SK-N-SH (cell line): ENCODE measurements around the gene CSTF3. TPM values are rescaled to one million over a fixed set of nuclear protein-coding genes. Genes with fewer than 3 reads are reported as not detected.

ENCODE experiments used
- CTCF ChIA-PET: fragments of 300-600, 350-600 bp; formaldehyde crosslinking; extraction: SDS; loops from one replicate; lab custom pipeline; 2021; lab: Yijun Ruan, JAX
- POLR2A ChIA-PET: fragments of 350-600 bp; sonication (Branson Sonifier 250); formaldehyde crosslinking; extraction: SDS; loops from one replicate; lab custom pipeline; 2020; ENCODE audit warnings: antibody characterized with exemption, inconsistent platforms; lab: Yijun Ruan, JAX
- DNase-seq: peaks from one replicate; pipeline ENCODE4 v3.0.0; 2012
- H2AFZ ChIP-seq: fragments of 200-600 bp; sonication (generic); 2 replicates; pipeline ENCODE4 v1.8.1; 2016; ENCODE audit warnings: antibody characterized with exemption, mild to moderate bottlenecking, low read depth
- H3F3A ChIP-seq: fragments of 200-600 bp; sonication (generic); replicated peaks from 2 replicates; pipeline ENCODE3; 2016; ENCODE audit warnings: antibody characterized with exemption, mild to moderate bottlenecking; ENCODE audit not compliant: insufficient read depth
- H3K27ac ChIP-seq, 2 experiments: fragments of 200-500 bp in 1 of 2; fragments of 200-600 bp in 1 of 2; sonication (Bioruptor generic) in 1 of 2; sonication (generic), shearing (Covaris generic) in 1 of 2; 2 replicates each; pipeline versions ENCODE4 v1.5.1 to v1.6.1; 2014 to 2016; ENCODE audit warnings: low read depth in 2 of 2, inconsistent platforms in 1 of 2, low read length in 1 of 2, mild to moderate bottlenecking in 1 of 2, mixed read lengths in 1 of 2
- H3K27me3 ChIP-seq: fragments of 200-600 bp; sonication (generic), shearing (Covaris generic); 2 replicates; pipeline ENCODE4 v1.6.1; 2016; ENCODE audit warnings: mixed run types; ENCODE audit not compliant: insufficient read depth
- H3K36me3 ChIP-seq, 2 experiments: fragments of 200-500 bp in 1 of 2; fragments of 200-600 bp in 1 of 2; sonication (Bioruptor generic) in 1 of 2; sonication (generic) in 1 of 2; replicated peaks in 1 of 2; 2 replicates each; pipeline versions ENCODE3 to v1.5.1; 2014 to 2016; ENCODE audit warnings: low read length in 1 of 2, mild to moderate bottlenecking in 1 of 2; ENCODE audit not compliant: insufficient read depth in 2 of 2, control insufficient read depth in 1 of 2
- H3K4me1 ChIP-seq, 2 experiments: fragments of 200-500 bp in 1 of 2; fragments of 200-600 bp in 1 of 2; sonication (Bioruptor generic) in 1 of 2; sonication (generic), shearing (Covaris generic) in 1 of 2; 2 replicates each; pipeline versions ENCODE4 v1.5.1 to v1.6.1; 2014 to 2016; ENCODE audit warnings: low read depth in 1 of 2, low read length in 1 of 2, mixed run types in 1 of 2; ENCODE audit not compliant: insufficient read depth in 2 of 2, control insufficient read depth in 1 of 2
- H3K4me2 ChIP-seq: fragments of 200-600 bp; sonication (generic), shearing (Covaris generic); 2 replicates; pipeline ENCODE4 v1.6.1; 2017; ENCODE audit warnings: mixed run types
- H3K4me3 ChIP-seq, 2 experiments: fragments of 200-500 bp in 1 of 2; fragments of 200-600 bp in 1 of 2; sonication (Bioruptor generic) in 1 of 2; sonication (generic), shearing (Covaris generic) in 1 of 2; 2 replicates each; pipeline versions ENCODE4 v1.5.1 to v1.8.1; 2014 to 2016; ENCODE audit warnings: low read depth in 2 of 2, inconsistent platforms in 1 of 2, low read length in 1 of 2, mild to moderate bottlenecking in 1 of 2, mixed read lengths in 1 of 2, moderate library complexity in 1 of 2
- H3K79me2 ChIP-seq: fragments of 200-600 bp; sonication (generic); 2 replicates; pipeline ENCODE4 v1.8.1; 2017; ENCODE audit warnings: mild to moderate bottlenecking; ENCODE audit not compliant: insufficient read depth
- H3K9ac ChIP-seq: fragments of 200-600 bp; sonication (generic); 2 replicates; pipeline ENCODE4 v1.6.1; 2017; ENCODE audit warnings: mixed run types
- H3K9me2 ChIP-seq: fragments of 200-600 bp; sonication (generic); 2 replicates; pipeline ENCODE4 v1.6.1; 2017; ENCODE audit warnings: mixed run types
- H3K9me3 ChIP-seq: fragments of 200-600 bp; sonication (generic); 2 replicates; pipeline ENCODE4 v1.6.1; 2017; ENCODE audit warnings: mixed run types, mild to moderate bottlenecking, moderate library complexity
- H4K20me1 ChIP-seq: fragments of 200-600 bp; sonication (generic); 2 replicates; pipeline ENCODE4 v1.6.1; 2017; ENCODE audit warnings: mild to moderate bottlenecking, mixed run types; ENCODE audit not compliant: insufficient read depth
- CHD2 ChIP-seq: fragments of 150-350 bp; IDR thresholded peaks from 2 replicates; pipeline ENCODE4 v1.6.1; 2018; ENCODE audit warnings: low read length; ENCODE audit not compliant: partially characterized antibody
- EP300 ChIP-seq, 2 experiments: IDR thresholded peaks; 2 replicates each; pipeline versions ENCODE4 v1.4.0 to v1.6.1; 2012; ENCODE audit warnings: borderline replicate concordance in 1 of 2, low read depth in 1 of 2, low read length in 1 of 2
- FOXJ3 ChIP-seq: sonication (generic); formaldehyde crosslinking; IDR thresholded peaks from 2 replicates; pipeline ENCODE4 v1.5.1; 2020; ENCODE audit warnings: mild to moderate bottlenecking, missing genetic modification reagents
- FOXM1 ChIP-seq: IDR thresholded peaks from 2 replicates; pipeline ENCODE4 v1.4.0; 2012; ENCODE audit warnings: low read depth, mild to moderate bottlenecking
- IRF3 ChIP-seq: fragments of 150-350 bp; IDR thresholded peaks from 2 replicates; pipeline ENCODE4 v1.6.1; 2016; ENCODE audit warnings: mild to moderate bottlenecking, low read depth, low read length
- MEF2A ChIP-seq: IDR thresholded peaks from 2 replicates; pipeline ENCODE4 v1.4.0; 2012; ENCODE audit warnings: low read depth, borderline replicate concordance
- MXI1 ChIP-seq: IDR thresholded peaks from 2 replicates; pipeline ENCODE4 v1.6.1; 2012; ENCODE audit warnings: mild to moderate bottlenecking, low read depth, low read length, improper control_type of control experiment
- NFIC ChIP-seq: IDR thresholded peaks from 2 replicates; pipeline ENCODE4 v1.4.0; 2012; ENCODE audit warnings: borderline replicate concordance
- RAD21 ChIP-seq: IDR thresholded peaks from 2 replicates; pipeline ENCODE4 v1.6.1; 2012; ENCODE audit warnings: mild to moderate bottlenecking, low read length
- RCOR1 ChIP-seq: fragments of 150-350 bp; IDR thresholded peaks from 2 replicates; pipeline ENCODE4 v1.6.1; 2017; ENCODE audit warnings: antibody characterized with exemption, low read length
- TEAD4 ChIP-seq: IDR thresholded peaks from 2 replicates; pipeline ENCODE4 v1.4.0; 2012; ENCODE audit warnings: mild to moderate bottlenecking, borderline replicate concordance; ENCODE audit not compliant: insufficient read depth
- USF1 ChIP-seq: IDR thresholded peaks from 2 replicates; pipeline ENCODE4 v1.4.0; 2012; ENCODE audit warnings: low read depth, borderline replicate concordance
- USF2 ChIP-seq: fragments of 150-350 bp; IDR thresholded peaks from 2 replicates; pipeline ENCODE4 v1.6.1; 2017; ENCODE audit warnings: antibody characterized with exemption, low read length, low read depth, borderline replicate concordance
- WGBS: methylation state at CpG from one replicate; pipeline ENCODE4 v1.1.6; 2017; ENCODE audit warnings: low lambda C conversion rate; 5-methylcytosine and 5-hydroxymethylcytosine counted together
- polyA plus RNA-seq, 3 experiments: library from polyadenylated mRNA; depleted of rRNA; stranded (reverse); fragments of >200 nt; gene quantifications; 2 replicates each; pipeline ENCODE4 v1.2.3, GENCODE V29; 2012

The CSTF3 gene
- polyA plus RNA-seq, 1 of the 3 experiments (the other 2 are of a cell fraction) = 26.3 TPM

GRCh38 chr11:33045551-33046255, 115.6 kb downstream of the CSTF3 start:
- TF ChIP-seq USF1 = no peak
- no peak for TF ChIP-seq MEF2A
- TF ChIP-seq USF2 = no peak
- no peak for TF ChIP-seq CHD2
- no peak for TF ChIP-seq IRF3
- no peak for TF ChIP-seq EP300 (IDR thresholded peaks at IDR 0.05; ENCODE audit: borderline replicate concordance in 1 of 2, low read depth in 1 of 2, low read length in 1 of 2)
- TF ChIP-seq FOXM1 = no peak
- no peak for TF ChIP-seq RCOR1
- no peak for TF ChIP-seq TEAD4
- no peak for TF ChIP-seq NFIC
- CTCF ChIA-PET = interaction anchor here (1.0 to 2.1 kb wide), 2 partner anchors 10 to 20 kb away, joined by 3 to 8 read pairs; no protein-coding TSS in a partner anchor
- 91% methylated on average over 8 of the region's 8 CpGs for WGBS

GRCh38 chr11:33044285-33044756, 117.0 kb downstream of the CSTF3 start:
- Histone ChIP-seq H3K27ac (no peak overlapping the region; a peak in 1 of 4 replicates), H3K9ac (no peak overlapping the region)
- 70% methylated on average over 4 of the region's 4 CpGs for whole genome bisulfite sequencing

More at GRCh38 chr11:33045551-33046255, 115.6 kb downstream of the CSTF3 start:
- H3K4me3 ChIP-seq = no peak overlapping the region
- H3K4me2 ChIP-seq = no peak overlapping the region
- H3K27ac ChIP-seq = no peak overlapping the region
- 0 out of 2 replicates have a peak, but pooled peaks cover 6% of the 10 kb centered on the region for H3K9me3 ChIP-seq
- H3K27me3 ChIP-seq = no peaks in the 10 kb centered on the region
- no peak overlapping the region for H2AFZ ChIP-seq
- no peak overlapping the region for H3K9ac ChIP-seq
- peaks cover 5 to 43% of the 10 kb centered on the region in 2 experiments; a peak in 3 of 4 replicates for H3K4me1 ChIP-seq
- POLR2A ChIA-PET = no interaction called here
- peaks cover 39 to 47% of the 10 kb centered on the region in 2 experiments for H3K36me3 ChIP-seq
- H3K79me2 ChIP-seq = peaks cover 39% of the 10 kb centered on the region
- no peaks in the 10 kb centered on the region for H3F3A ChIP-seq
- H3K9me2 ChIP-seq = no peaks in the 10 kb centered on the region
- H4K20me1 ChIP-seq = no peaks in the 10 kb centered on the region
- no peak for DNase-seq

More at GRCh38 chr11:33044285-33044756, 117.0 kb downstream of the CSTF3 start:
- H3K27me3 ChIP-seq = no peaks in the 10 kb centered on the region
- CTCF ChIA-PET = interaction anchor here (1.9 kb wide), 1 partner anchor 20 kb away, joined by 5 read pairs; no protein-coding TSS in a partner anchor
- H3K9me2 ChIP-seq = no peaks in the 10 kb centered on the region
- H3K36me3 ChIP-seq = peaks cover 39 to 47% of the 10 kb centered on the region in 2 experiments
- H3K79me2 ChIP-seq = peaks cover 47% of the 10 kb centered on the region
- no peak for TF ChIP-seq USF2
- TF ChIP-seq NFIC = no peak
- no peak for TF ChIP-seq FOXJ3 (CRISPR knock-in tag)
- no peak for TF ChIP-seq MXI1
- no peak for TF ChIP-seq EP300 (IDR thresholded peaks at IDR 0.05; ENCODE audit: borderline replicate concordance in 1 of 2, low read depth in 1 of 2, low read length in 1 of 2)
- no peak for TF ChIP-seq USF1
- TF ChIP-seq RAD21 = no peak
- DNase-seq = no peak
- H3K4me3 ChIP-seq = no peak overlapping the region
- no peaks in the 10 kb centered on the region for H3F3A ChIP-seq
- no peak overlapping the region for H3K4me2 ChIP-seq
- no peak overlapping the region for H2AFZ ChIP-seq
- no peaks in the 10 kb centered on the region for H4K20me1 ChIP-seq
- H3K9me3 ChIP-seq = 0 out of 2 replicates have a peak, but pooled peaks cover 6% of the 10 kb centered on the region
- POLR2A ChIA-PET = no interaction called here
- H3K4me1 ChIP-seq = peaks cover 8 to 45% of the 10 kb centered on the region in 2 experiments; a peak in 3 of 4 replicates
